HG02840 (cell line): ENCODE data around the gene EIF4EBP2.

ENCODE experiments used
- ATAC-seq: cut with Tn5 transposase; IDR thresholded peaks from one replicate; pipeline ENCODE4 v1.9.1; 2021; ENCODE audit warnings: mild to moderate bottlenecking, moderate library complexity, moderate number of reproducible peaks; ENCODE audit not compliant: unreplicated experiment, low FRiP score

Gene EIF4EBP2

DNA sequence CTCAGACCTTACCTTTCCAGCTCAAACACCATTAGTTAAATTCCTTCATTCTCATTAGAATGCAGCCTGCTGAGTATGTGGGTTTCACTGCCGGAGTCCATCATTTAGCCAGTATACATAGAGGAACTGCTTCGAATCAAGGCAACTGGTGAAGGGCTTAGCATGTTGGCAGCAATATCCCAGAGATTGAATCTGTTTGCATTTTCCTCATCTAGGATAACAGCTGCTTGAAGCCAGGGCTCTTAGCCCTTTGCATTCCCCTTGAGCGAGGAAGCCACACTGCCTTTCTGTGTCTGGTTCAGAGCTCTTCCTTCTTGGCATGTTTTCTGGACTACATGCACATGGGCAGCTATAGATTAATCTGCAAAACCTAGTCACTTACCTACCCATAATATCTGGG, 22.9 kb downstream of the EIF4EBP2 start:
- ATAC-seq = no peak

DNA sequence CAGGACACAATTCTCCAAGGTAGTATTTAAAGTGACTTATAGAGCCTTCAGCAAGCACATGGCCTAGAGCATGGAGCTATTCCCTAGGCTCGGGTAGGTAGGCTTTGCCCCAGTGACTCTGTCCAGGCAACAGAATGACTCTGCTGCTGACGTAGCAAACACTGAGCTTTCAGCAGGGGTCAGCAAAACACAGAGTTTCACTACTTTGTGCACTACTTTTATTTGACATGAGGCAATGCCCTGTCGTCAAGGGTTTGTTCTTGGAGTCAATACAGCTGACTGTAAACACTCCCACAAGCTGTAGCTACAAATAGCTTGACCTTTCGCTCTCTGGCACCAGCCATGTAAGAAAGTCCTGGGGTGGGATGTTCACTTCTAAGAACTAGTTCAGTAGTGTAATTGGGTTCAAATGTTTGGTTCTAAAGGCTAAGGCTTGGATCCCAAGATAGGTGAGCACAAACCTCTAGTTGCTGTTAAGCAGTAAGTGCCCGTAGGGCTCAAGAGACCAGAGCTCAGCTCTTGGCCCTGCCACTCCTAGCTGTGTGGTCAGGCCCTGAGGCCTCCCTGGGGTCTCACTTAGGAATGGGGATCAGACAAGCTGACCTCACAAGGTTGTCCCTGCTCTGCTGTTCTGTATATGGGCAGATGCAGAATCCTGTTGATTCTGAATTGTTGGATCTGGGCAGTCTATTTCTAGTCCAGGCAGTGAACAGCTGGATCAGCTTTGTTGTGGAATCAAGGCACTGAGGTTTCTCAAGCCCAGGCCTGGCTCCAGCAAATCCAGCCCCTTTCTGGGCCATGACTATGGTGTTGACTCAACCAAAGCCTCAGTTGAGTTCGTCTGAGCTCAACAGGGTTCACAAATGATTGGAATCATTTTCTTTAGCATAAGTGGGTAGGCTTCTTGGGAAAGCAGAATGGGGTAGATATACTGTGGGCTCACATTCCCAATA, 26.8 kb downstream of the EIF4EBP2 start:
- no peak for ATAC-seq

DNA sequence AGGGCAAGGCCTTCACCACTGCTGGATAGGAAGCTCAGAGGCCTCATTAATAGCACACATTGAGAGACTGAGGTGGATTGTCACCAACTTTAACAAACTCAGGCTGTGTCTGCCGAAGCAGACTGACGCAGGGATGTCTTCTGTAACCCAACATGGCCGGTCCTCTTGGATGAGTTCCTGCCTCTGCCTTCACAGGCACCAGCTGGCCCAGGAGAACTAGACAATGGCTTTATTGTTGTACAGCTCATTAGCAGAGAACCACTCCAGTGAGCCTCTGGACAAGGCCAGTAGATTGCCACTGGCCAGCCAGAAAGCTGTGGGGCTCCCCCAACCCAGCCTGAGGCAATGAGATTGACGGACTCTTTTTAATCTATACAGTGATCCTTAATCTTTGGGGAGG, 28.2 kb downstream of the EIF4EBP2 start:
- no peak for ATAC-seq

DNA sequence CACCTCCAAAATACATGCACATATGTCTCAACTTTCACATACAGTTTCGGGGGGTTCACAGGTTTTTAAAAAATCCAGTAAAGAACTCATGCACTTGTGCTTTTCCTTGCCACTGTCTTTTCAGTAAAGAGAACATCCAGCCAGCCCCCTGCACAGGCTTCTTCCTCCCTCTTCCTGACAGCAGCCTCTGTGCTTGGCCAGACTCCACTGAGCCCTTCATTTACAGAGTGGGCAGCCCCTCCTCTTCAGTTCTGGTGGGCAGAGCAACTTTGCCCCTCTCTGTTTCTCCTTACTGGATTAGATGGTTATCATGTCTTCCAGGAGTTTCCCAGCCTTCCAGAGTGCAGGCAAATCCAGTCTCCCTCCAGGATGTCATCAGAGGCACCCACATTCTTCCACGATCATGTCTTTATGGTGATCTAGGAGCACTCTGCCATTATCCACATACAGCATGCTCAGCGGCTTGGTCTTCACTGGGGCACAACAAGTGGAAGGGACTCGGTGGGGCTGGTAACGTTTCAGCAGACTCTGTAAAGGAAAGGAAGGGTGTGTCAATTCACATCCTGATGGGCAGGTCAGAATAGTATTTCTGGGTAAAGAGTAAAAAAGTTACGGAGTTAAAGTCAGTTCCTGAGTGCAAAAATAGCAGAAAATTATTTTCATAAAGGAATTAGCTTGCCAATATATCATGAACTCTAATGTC, 28.8 kb downstream of the EIF4EBP2 start:
- ATAC-seq = no peak

DNA sequence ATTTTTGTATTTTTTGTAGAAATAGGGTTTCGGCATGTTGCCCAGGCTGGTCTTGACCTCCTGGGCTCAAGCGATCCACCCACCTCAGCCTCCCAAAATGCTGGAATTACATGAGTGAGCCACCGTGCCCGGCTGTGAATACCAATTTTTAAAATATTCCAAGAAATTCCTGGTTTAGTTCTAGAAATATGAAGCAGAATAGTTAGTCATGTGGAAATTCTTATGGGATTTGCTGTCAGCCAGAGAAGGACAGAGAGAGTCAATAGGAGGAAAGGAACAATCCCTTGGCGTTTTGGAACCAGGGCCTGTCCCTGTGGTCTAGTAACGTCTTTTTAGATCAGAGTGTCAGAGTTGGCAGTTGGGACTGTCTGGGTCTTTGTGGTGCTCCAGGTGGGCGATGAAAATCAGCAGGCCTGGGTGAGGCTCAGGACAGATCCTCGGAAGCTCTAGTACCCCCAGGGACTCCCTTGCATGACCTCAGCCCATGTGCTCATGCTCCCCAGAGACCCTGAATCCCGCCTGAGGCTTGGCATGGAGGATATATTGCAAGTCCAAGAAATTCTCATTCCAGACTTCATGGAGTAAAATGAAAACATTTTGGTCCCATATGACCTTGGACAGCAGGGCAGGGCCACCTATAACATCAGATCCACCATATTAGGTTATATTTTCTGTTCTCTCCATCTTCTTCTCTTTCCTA, 29.8 kb downstream of the EIF4EBP2 start:
- no peak for ATAC-seq

DNA sequence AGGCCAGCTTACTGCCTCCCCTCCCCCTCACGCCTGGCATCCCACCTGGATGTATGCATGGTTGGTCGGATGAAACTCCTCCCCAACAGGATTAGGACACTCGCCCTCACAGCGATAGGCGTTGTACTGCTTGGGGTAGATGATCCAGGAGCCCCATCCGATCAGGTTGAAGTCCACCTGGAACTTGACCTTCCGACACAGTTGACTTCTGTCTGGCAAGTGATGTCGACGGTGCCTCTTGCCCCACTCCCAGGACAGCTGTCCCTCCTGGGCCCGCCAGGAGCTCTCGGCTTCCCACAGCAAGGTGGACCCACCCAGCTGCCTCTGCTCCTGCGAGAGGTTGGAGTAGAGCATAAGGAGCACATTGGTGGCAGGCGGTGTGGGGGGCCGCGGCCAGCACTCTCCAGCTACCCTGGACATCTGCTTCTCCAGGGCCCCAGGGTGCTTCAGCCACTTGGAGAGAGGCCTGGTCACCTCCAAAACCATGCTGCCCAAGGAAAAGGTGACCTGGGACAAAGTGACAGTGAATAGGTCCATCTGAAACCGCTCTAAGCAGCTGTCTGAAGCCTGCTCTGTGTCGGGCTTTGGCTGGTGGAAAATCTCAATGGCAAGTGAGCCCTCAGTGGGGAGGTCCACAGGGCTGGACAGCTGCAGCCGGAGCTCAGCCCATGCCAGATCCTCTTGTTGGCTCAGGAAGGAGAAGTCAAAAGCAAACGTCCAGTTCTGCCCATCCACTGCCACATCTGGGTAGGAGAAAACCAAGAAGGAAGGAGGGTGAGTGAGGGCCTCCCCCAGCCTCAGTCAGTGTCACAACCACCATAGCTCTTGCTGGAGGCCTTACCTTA, 31.5 kb downstream of the EIF4EBP2 start:
- no peak for ATAC-seq

DNA sequence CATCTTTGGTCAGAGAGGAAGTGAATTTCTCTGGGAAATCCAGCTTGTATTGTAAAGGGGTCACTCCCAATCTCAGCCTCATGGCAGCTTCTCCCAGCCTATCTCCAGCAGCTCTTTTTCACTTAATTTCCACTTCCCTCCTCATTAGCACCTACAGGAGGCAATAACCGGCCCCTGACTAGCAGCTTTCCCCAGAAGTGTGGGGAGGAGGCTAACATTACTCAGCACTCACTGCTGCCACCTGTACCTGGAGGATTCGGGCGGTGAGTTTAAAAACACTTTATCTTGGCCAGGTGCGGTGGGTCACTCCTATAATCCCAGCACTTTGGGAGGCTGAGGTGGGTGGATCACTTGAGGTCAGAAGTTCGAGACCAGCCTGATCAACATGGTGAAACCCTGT, 33.8 kb downstream of the EIF4EBP2 start:
- ATAC-seq = no peak

DNA sequence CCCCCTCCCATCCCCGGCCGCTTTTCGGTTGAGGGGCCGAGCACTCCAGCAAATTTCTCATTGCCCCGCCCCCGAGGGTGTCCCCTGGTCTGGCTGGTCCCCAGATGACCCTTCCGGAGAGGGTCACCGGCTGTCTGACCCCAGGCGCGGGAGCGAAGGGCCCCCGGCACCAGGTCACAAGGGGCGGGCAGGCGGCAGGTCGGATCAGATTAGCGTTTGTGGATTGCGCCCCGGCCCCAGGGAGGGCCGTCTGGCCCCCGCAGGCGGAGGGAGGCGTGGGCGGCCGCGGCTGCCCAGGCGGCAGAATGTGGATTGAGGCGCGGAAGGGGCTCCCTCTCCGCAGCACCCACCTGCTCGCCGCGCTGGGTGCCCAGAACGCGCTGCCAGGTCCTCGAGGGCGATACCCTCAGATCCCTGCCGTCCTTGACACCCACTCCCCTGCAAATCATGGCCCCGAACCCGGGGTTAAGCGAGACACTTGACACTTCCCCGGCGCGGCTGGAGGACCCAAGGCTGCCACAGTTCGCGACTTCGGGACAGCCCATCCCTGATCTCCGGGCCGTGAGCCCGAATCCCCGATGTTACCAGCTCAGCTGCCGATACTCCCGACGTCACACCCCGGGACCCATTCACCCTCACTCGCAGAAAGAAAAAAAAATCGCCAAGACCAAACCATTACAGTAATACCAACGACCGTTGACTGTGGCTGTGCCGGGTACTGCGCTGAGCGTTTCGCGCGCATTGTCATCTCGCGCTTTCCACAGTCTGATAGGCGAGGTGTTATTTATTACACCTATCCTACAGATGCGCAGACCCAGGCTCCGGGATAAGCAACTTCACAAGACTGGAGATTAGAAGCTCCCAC, 36.6 kb downstream of the EIF4EBP2 start:
- no peak for ATAC-seq

DNA sequence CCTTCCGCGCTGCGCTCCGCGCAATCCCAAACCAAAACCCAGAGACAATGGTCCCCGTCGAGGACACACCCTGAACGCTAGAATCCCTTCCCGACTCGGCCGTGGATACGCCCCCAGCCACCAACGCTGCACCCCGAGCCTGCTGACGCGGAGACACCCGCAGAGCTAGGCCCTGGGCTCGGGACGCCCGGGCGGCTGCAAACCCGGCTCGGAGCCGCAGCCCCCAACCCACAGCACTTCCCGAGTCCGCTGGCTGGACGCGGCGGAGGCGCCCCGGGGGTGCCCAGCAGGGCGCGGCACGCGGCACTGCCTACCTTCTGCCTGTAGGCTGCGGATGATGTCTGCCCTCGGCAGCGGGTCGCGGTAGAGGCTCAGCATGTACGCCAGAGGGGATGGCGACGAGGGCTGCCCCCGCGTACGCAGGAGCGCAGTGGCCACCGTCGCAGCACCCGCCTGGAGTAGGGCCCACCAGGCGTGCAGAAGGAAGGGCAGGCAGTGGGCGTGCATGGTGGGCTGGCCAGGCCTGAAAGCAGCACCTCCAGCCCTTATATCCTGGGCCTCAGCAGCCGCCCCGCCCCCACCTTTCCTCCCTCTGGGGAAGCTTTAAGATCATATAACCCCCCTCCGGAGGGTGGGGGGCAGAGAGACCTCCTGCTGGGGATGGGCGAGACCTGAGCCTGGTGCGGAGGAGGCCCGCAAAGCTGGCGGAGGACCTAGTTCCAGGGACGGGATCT, 37.4 kb downstream of the EIF4EBP2 start, which contains the start of gene NODAL:
NODAL (minus strand) TSS at position 521 of the 734 bp plus-strand sequence; CDS start at position 507, 14 bp downstream.
- ATAC-seq = no peak

DNA sequence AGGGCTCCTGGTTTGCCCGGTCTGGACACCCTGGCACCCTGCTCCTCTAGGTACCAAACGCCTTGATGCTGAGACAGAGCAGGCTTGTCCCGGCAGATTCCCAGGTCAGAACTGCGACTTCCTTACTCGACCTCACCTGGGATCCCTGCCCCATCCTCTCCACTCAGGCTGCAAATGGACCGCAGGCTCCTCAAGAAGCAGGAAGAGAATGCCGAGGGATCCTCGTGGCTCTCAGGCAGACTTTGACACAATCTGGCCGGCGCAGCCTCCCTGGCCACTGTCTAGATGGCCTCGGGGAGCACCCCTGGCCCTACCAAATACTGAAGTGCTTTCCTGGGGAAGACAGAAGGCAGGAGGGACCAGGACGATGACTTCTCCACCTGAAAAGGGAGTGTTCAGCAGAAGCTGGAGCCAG, 38.0 kb downstream of the EIF4EBP2 start:
- ATAC-seq = no peak

DNA sequence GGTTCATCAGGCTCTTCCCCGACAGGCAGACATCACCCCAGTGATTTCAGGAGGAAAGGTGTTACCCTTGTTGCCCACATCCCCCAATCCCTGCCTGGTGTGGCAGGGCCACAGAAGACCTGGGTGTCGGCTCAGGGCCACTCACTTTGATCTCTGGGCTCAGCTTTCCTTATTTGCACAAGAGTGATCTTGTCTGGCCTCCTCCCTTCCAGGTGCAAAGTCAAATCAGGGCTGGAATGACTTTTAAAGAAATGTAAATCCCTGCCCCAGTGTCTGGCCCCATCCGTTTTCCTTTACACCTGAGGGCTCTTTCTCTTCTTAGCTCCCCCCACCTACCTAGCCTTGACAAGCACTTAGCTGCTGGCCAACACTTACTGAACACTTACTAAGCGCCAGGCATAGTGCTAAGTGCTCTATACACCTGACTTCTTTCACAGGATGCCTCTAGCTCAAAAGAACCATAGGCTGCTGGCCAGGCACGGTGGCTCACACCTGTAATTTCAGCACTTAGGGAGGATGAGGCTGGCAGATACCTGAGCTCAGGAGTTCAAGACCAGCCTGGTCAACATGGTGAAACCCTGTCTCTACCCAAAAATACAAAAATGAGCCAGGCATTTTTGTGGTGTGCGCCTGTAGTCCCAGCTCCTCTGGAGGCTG, 38.5 kb downstream of the EIF4EBP2 start:
- no peak for ATAC-seq

DNA sequence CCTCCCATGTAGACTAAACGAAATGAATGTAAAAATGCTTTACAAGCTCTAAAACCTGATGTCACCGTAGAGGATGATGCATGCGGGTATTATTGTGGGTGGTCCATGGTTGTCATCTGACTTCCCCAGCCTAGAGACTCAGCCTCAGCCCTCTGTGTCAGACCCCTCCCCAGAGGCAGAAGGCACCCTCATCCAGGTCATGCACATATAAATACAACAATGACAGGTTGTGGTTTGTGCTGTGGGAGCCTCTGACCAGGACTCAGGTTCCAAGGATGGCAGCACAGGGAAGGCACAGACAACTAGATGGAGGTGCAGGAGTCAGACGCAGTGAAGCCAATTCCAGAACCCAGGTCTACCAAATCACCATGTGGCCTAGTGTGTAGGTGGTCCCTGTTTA, 40.8 kb downstream of the EIF4EBP2 start:
- no peak for ATAC-seq

DNA sequence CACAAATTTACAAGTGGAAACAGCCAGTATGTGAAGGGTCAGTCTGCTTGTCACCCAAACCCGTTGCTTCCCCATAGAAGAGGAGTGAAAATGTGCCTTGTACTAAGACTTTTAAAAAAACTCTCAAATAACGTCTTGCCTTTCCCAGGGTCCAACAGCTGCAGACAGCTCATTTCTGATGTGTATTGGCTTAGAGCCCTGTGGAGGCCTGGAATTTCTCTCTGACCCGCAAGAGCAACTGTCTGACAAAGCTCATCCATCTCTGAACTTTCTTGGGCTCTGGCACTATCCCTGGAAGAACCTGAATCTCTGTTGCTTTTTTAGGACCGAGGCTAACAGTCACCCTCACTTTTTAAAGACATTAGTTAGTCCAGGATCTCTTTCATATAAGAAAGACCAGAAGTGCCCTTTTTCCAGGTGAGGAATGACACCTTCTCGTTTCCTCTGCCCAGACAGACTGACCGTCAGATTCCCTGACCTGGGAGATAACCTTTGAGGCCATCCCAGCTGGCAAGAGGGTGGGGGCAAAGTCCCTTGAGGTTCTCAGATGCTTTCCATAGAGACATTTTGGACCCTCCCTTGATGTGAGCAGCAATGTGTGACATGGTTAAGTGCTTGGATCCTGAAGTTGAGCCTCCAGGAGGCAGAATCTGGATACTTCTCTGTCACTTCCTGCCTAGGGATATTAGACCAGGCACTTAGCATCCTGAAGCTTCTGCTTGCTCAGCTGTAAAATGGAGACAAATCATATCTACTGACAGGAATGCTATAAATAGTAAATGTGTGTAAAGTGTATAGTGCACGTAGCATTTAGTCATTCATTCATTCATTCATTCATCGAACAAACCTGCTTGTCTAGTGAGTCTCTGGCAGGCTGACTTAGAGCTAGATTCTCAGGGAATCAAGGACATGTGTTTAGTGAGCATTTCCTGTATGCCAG, 42.0 kb downstream of the EIF4EBP2 start:
- ATAC-seq = no peak

DNA sequence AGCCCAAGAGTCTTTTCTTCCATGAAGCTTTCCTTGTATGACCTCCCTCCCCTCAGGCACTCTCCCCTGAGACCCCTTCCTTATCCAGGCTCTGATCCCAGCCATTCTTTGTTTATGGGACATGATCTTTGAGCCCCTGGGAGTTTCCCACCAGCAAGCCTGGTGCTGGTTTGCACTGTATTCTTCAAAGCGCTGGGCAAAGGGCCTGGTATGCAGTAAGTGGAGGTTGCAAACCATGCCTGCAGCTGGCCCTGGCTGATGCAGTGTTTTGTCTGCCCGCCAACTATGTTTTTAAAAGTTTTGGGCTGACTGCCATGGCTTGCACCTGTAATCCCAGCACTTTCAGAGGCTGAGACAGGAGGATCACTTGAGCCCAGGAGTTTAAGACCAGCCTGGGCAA, 44.3 kb downstream of the EIF4EBP2 start:
- no peak for ATAC-seq

DNA sequence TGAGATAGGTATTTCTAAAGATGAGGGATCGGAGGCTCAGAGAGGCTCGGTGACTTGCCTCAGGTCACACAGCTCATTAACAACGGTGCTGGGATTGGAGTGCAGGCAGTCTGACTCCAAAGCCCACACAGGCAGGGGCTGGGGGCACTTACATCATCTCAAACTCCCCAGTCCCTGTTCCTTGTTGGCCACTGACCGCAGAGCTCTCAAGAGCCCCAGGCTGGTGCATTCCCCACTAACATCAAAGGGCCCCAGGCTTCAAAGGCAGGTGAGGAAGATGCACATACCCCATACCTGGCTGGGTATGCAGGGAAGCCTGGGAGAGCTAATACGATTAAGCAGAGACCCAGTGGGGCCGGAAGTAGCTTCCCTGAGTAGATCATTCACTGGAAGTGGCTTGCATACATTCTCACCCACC, 51.3 kb downstream of the EIF4EBP2 start:
- ATAC-seq = no peak

DNA sequence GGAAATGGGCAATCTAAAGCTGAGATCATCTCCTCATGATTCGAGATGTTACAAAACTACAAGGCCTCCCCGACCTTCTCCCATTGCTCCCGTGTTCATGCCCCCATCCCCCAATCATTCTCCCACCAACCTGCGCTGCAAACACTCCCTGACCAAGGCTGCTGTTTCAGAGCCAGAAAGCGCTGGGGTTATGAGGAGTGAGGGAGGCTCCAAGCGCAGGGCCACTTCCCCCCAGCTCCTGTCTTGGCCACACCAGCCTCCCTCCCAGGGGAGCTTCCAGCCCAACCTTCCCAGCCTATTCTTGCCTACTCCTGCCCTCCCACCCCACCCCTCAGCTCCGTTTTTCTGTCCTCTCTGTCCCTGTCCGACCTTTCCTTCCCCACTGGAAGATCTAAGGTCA, 52.2 kb downstream of the EIF4EBP2 start:
- ATAC-seq = no peak

DNA sequence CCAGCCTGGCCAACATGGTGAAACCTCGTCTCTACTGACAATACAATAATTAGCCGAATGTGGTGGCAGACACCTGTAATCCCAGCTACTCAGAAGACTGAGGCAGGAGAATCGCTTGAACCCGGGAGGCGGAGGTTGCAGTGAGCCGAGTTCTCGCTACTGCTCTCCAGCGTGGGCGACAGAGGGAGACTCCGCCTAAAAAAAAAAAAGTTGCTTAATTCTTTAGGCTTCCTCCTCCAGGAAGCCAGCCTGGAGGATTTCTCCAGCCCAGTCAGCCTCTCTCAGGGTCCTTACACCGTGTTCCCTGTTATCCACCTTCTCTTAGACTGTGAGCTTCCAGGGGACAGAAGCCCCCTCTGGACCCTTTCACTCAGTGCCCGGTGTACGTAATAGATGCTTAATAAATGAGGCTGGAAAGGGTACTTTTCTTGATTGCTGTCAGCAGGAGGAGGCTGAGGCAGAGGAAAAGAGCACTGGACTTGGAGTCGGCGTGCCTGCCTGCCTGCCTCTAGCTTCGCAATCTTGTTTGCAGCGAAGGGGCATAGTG, 53.9 kb downstream of the EIF4EBP2 start:
- ATAC-seq = no peak
